ENCODE measurements around the gene ANKEF1. TPM values are rescaled to one million over a fixed set of nuclear protein-coding genes. Genes with fewer than 3 reads are reported as not detected.

ANKEF1 gene
- 1 to 10 TPM; 1.6 to 1.9 (median 1.8) TPM for total RNA-seq
- 7.0 TPM for total RNA-seq (2013)

DNA sequence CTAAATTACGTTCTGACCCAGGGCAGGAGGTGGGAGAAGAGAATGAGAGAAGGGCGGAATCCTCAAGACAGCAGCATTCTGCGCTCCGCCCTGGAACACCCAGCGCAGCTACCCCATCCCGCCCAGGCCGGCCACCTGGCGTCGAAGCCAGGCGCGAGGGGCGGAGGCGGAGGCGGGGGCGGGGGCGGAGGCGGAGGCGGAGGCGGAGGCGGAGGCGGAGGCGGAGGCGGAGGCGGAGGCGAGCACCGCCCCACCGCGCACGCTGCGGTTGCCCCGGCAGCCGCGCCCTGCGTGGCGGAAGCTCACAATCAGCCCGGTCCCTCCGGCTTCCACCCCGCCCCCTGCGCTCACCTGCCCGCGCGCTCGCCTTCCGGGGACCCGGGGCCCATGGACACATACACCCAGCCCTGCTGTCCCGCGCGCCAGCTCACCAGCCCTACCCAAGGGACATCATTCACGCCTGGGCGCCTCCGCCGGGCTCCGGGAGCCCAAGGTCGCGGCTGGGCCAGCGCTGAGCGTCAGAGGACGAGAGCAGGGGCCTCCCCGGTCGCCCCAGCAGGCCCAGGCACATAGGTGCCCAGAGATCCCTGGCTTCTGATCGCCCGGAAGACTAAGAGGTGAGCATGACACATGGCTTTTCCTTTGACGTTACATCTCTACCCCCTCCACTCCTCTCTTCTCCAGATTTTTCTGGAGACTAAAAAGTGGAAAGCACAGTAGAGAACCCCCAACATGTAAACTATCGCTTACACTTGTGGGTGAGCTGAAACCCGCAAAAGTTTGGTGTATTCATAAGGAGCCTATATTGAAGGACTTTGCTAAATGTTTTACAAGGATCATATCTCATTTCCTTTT, at the start of gene ANKEF1:
Gene ANKEF1, plus strand, starts transcription at position 271 of the 855 bp plus-strand sequence. CDS start 3,315 bp downstream, outside the sequence.
- Mint-ChIP-seq H3K27ac (peak within 1 kb of the TSS in 1 of 2 donors; percentile 65), H3K27me3 (ENCODE audit: low read depth in 2 of 2) (peaks cover 14 to 24% of the 10 kb centered on the region in 2 donors), H3K4me3 (peak within 1 kb of the TSS; percentile 78), H3K36me3 (no peaks in the 10 kb centered on the region), H3K4me1 (peaks cover 8 to 10% of the 10 kb centered on the region in 2 donors), H3K9me3 (no peaks in the 10 kb centered on the region)
- Histone ChIP-seq H3K4me3 (ENCODE audit: low read length) (peak within 1 kb of the TSS; percentile 42), H3K27me3 (ENCODE audit: control insufficient read depth, insufficient read depth, low read length) (peaks cover 5% of the 10 kb centered on the region), H3K36me3 (ENCODE audit: control insufficient read depth, insufficient read depth, low read length) (no peaks in the 10 kb centered on the region), H3K4me1 (ENCODE audit: control insufficient read depth, insufficient read depth, low read length) (peaks cover 9% of the 10 kb centered on the region), H3K9me3 (ENCODE audit: control insufficient read depth, insufficient read depth, low read length) (no peaks in the 10 kb centered on the region), H3K27ac (ENCODE audit: low read length) (peak within 1 kb of the TSS; percentile 49)
- DNase-seq (peak; percentile 68 to 91), ATAC-seq (peak; percentile 96 to 97 (median 97))
- under 1% methylated on average over 63 of the region's 65 CpGs for whole genome bisulfite sequencing (ENCODE audit: insufficient coverage)
- intact Hi-C loops (cut with micrococcal nuclease) = no loop called here
- TF ChIP-seq, protein P1, sequence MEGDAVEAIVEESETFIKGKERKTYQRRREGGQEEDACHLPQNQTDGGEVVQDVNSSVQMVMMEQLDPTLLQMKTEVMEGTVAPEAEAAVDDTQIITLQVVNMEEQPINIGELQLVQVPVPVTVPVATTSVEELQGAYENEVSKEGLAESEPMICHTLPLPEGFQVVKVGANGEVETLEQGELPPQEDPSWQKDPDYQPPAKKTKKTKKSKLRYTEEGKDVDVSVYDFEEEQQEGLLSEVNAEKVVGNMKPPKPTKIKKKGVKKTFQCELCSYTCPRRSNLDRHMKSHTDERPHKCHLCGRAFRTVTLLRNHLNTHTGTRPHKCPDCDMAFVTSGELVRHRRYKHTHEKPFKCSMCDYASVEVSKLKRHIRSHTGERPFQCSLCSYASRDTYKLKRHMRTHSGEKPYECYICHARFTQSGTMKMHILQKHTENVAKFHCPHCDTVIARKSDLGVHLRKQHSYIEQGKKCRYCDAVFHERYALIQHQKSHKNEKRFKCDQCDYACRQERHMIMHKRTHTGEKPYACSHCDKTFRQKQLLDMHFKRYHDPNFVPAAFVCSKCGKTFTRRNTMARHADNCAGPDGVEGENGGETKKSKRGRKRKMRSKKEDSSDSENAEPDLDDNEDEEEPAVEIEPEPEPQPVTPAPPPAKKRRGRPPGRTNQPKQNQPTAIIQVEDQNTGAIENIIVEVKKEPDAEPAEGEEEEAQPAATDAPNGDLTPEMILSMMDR (IDR thresholded peaks at IDR 0.05) = no peak

- Mint-ChIP-seq H3K27me3 (ENCODE audit: low read depth in 2 of 2) (peaks cover 11 to 32% of the 10 kb centered on the region in 2 donors), H3K9me3 (no peaks in the 10 kb centered on the region), H3K4me1 (no peaks in the 10 kb centered on the region), H3K27ac (no peak overlapping the region), H3K36me3 (no peaks in the 10 kb centered on the region), H3K4me3 (no peak overlapping the region)
- DNase-seq = no peak
- Histone ChIP-seq H3K9me3 (ENCODE audit: control insufficient read depth, insufficient read depth, low read length) (no peaks in the 10 kb centered on the region), H3K27ac (ENCODE audit: low read length) (no peak overlapping the region), H3K4me1 (ENCODE audit: control insufficient read depth, insufficient read depth, low read length) (no peaks in the 10 kb centered on the region), H3K36me3 (ENCODE audit: control insufficient read depth, insufficient read depth, low read length) (no peaks in the 10 kb centered on the region), H3K4me3 (ENCODE audit: low read length) (no peak overlapping the region), H3K27me3 (ENCODE audit: control insufficient read depth, insufficient read depth, low read length) (peaks cover 2% of the 10 kb centered on the region)
- TF ChIP-seq, protein P1 (IDR thresholded peaks at IDR 0.05) = no peak
- ATAC-seq = no peak
- intact Hi-C loops (cut with micrococcal nuclease) = no loop called here
Observed at GRCh38 chr20:9985281-9985680, 49.5 kb upstream of the ANKEF1 start.

- ATAC-seq (no peak), DNase-seq (no peak)
- Mint-ChIP-seq H3K4me1 (no peaks in the 10 kb centered on the region), H3K27ac (no peak overlapping the region), H3K9me3 (no peaks in the 10 kb centered on the region), H3K36me3 (no peaks in the 10 kb centered on the region), H3K27me3 (ENCODE audit: low read depth in 2 of 2) (peaks cover 11 to 32% of the 10 kb centered on the region in 2 donors), H3K4me3 (no peak overlapping the region)
- Histone ChIP-seq H3K27ac (ENCODE audit: low read length) (no peak overlapping the region), H3K36me3 (ENCODE audit: control insufficient read depth, insufficient read depth, low read length) (no peaks in the 10 kb centered on the region), H3K4me3 (ENCODE audit: low read length) (no peak overlapping the region), H3K4me1 (ENCODE audit: control insufficient read depth, insufficient read depth, low read length) (no peaks in the 10 kb centered on the region), H3K27me3 (ENCODE audit: control insufficient read depth, insufficient read depth, low read length) (peaks cover 2% of the 10 kb centered on the region), H3K9me3 (ENCODE audit: control insufficient read depth, insufficient read depth, low read length) (no peaks in the 10 kb centered on the region)
- TF ChIP-seq, protein P1 (IDR thresholded peaks at IDR 0.05) = no peak
- intact Hi-C loops (cut with micrococcal nuclease) = no loop called here
- WGBS (ENCODE audit: insufficient coverage) = 89% methylated on average over 1 of the region's 2 CpGs
Observed at GRCh38 chr20:9985773-9986172, 49.0 kb upstream of the ANKEF1 start.
